H9 (cell line): ENCODE data around the gene AKAP12. TPM values are rescaled to one million over a fixed set of nuclear protein-coding genes. Genes with fewer than 3 reads are reported as not detected.

Source experiments
- DNase-seq: peaks from one replicate; pipeline ENCODE4 v3.0.0-alpha.2; 2017
- H2AFZ ChIP-seq: one replicate; pipeline ENCODE4 v1.6.1; 2013; ENCODE audit warnings: mild to moderate bottlenecking, low read length, control low read depth, moderate library complexity
- H2AK5ac ChIP-seq: 2 replicates; pipeline ENCODE4 v1.6.1; 2013; ENCODE audit warnings: low read length, control low read depth, mixed read lengths; ENCODE audit not compliant: insufficient read length
- H2BK120ac ChIP-seq: one replicate; pipeline ENCODE4 v1.6.1; 2013; ENCODE audit warnings: low read depth, mild to moderate bottlenecking, low read length, control low read depth, inconsistent platforms; ENCODE audit not compliant: poor library complexity, severe bottlenecking
- H2BK12ac ChIP-seq: 2 replicates; pipeline ENCODE4 v1.6.1; 2013; ENCODE audit warnings: low read length, control low read depth, mixed read lengths, low read depth; ENCODE audit not compliant: insufficient read length
- H2BK15ac ChIP-seq: 2 replicates; pipeline ENCODE4 v1.6.1; 2013; ENCODE audit warnings: low read depth, low read length, control low read depth
- H2BK20ac ChIP-seq: one replicate; pipeline ENCODE4 v1.6.1; 2013; ENCODE audit warnings: low read depth, mild to moderate bottlenecking, low read length, control low read depth, inconsistent platforms; ENCODE audit not compliant: poor library complexity, severe bottlenecking
- H2BK5ac ChIP-seq: 2 replicates; pipeline ENCODE4 v1.6.1; 2013; ENCODE audit warnings: low read length, control low read depth, mixed read lengths; ENCODE audit not compliant: insufficient read length
- H3K14ac ChIP-seq: 2 replicates; pipeline ENCODE4 v1.6.1; 2013; ENCODE audit warnings: low read length, control low read depth; ENCODE audit not compliant: insufficient read depth
- H3K18ac ChIP-seq: 2 replicates; pipeline ENCODE4 v1.6.1; 2013; ENCODE audit warnings: low read depth, mild to moderate bottlenecking, mixed read lengths, low read length, control low read depth; ENCODE audit not compliant: insufficient read length
- H3K23ac ChIP-seq: 2 replicates; pipeline ENCODE4 v1.6.1; 2013; ENCODE audit warnings: low read length, control low read depth, mixed read lengths, low read depth; ENCODE audit not compliant: insufficient read length
- H3K23me2 ChIP-seq: 2 replicates; pipeline ENCODE4 v1.6.1; 2013; ENCODE audit warnings: low read depth, mild to moderate bottlenecking, mixed read lengths, low read length, control low read depth; ENCODE audit not compliant: insufficient read length, poor library complexity, severe bottlenecking
- H3K27ac ChIP-seq: 2 replicates; pipeline ENCODE4 v1.5.1; 2013; ENCODE audit warnings: low read length, control low read depth, mixed read lengths, low read depth; ENCODE audit not compliant: insufficient read length
- H3K27me3 ChIP-seq: 2 replicates; pipeline ENCODE4 v1.6.1; 2013; ENCODE audit warnings: low read length, control low read depth, inconsistent platforms; ENCODE audit not compliant: insufficient read depth
- H3K4ac ChIP-seq: 2 replicates; pipeline ENCODE4 v1.6.1; 2013; ENCODE audit warnings: low read depth, mild to moderate bottlenecking, control low read depth, inconsistent platforms, low read length, moderate library complexity
- H3K4me1 ChIP-seq: 2 replicates; pipeline ENCODE4 v1.6.1; 2013; ENCODE audit warnings: low read length, control low read depth, inconsistent platforms; ENCODE audit not compliant: insufficient read depth
- H3K4me2 ChIP-seq: 2 replicates; pipeline ENCODE4 v1.6.1; 2013; ENCODE audit warnings: low read length, control low read depth, mixed read lengths; ENCODE audit not compliant: insufficient read length, insufficient read depth
- H3K56ac ChIP-seq: 2 replicates; pipeline ENCODE4 v1.6.1; 2013; ENCODE audit warnings: low read depth, mild to moderate bottlenecking, mixed read lengths, low read length, control low read depth; ENCODE audit not compliant: insufficient read length
- H3K79me1 ChIP-seq: 2 replicates; pipeline ENCODE4 v1.6.1; 2013; ENCODE audit warnings: low read depth, mild to moderate bottlenecking, moderate library complexity, low read length, control low read depth, inconsistent platforms; ENCODE audit not compliant: insufficient read depth, poor library complexity, severe bottlenecking
- H3K79me2 ChIP-seq: 2 replicates; pipeline ENCODE4 v1.6.1; 2013; ENCODE audit warnings: low read length, control low read depth, inconsistent platforms; ENCODE audit not compliant: insufficient read depth
- H3K9ac ChIP-seq: 2 replicates; pipeline ENCODE4 v1.6.1; 2013; ENCODE audit warnings: low read length, control low read depth, mixed read lengths; ENCODE audit not compliant: insufficient read length; ENCODE audit errors: extremely low read depth
- H3K9me3 ChIP-seq: one replicate; pipeline ENCODE4 v1.6.1; 2013; ENCODE audit warnings: low read depth, low read length, inconsistent platforms; ENCODE audit not compliant: control insufficient read depth
- H3T11ph ChIP-seq: one replicate; pipeline ENCODE4 v1.6.1; 2013; ENCODE audit warnings: mild to moderate bottlenecking, low read length, control low read depth, inconsistent platforms
- H4K20me1 ChIP-seq: one replicate; pipeline ENCODE4 v1.6.1; 2013; ENCODE audit not compliant: control insufficient read depth, insufficient read length, insufficient read depth
- H4K5ac ChIP-seq: 2 replicates; pipeline ENCODE4 v1.6.1; 2013; ENCODE audit warnings: low read depth, mild to moderate bottlenecking, mixed read lengths, low read length, control low read depth; ENCODE audit not compliant: insufficient read length
- H4K8ac ChIP-seq: replicated peaks from 2 replicates; pipeline ENCODE4 v1.6.1; 2013; ENCODE audit warnings: low read length, control low read depth, mixed read lengths, low read depth; ENCODE audit not compliant: insufficient read length
- H4K91ac ChIP-seq: 2 replicates; pipeline ENCODE4 v1.6.1; 2013; ENCODE audit warnings: low read depth, mild to moderate bottlenecking, moderate library complexity, mixed read lengths, low read length, control low read depth; ENCODE audit not compliant: insufficient read length
- H3K27ac Mint-ChIP-seq, 3 experiments: 2 replicates in 2 of 3; 3 replicates in 1 of 3; pipeline ENCODE4 v1.8.0; 2020 to 2021; ENCODE audit warnings: mixed read lengths in 3 of 3, mild to moderate bottlenecking in 1 of 3, moderate library complexity in 1 of 3
- H3K27me3 Mint-ChIP-seq: 2 replicates; pipeline ENCODE4 v1.8.0; 2021; ENCODE audit warnings: low read depth, mild to moderate bottlenecking, moderate library complexity, mixed read lengths
- H3K36me3 Mint-ChIP-seq, 3 experiments: 2 replicates in 2 of 3; 3 replicates in 1 of 3; pipeline ENCODE4 v1.8.0; 2020 to 2021; ENCODE audit warnings: low read depth in 3 of 3, mixed read lengths in 3 of 3; ENCODE audit not compliant: insufficient read depth in 1 of 3
- H3K4me1 Mint-ChIP-seq, 2 experiments: 2 replicates each; pipeline ENCODE4 v1.8.0; 2020; ENCODE audit warnings: mixed read lengths in 2 of 2
- H3K4me3 Mint-ChIP-seq, 2 experiments: 2 replicates in 1 of 2; 3 replicates in 1 of 2; pipeline ENCODE4 v1.8.0; 2020 to 2021; ENCODE audit warnings: mild to moderate bottlenecking in 2 of 2, mixed read lengths in 2 of 2, moderate library complexity in 1 of 2
- H3K9me3 Mint-ChIP-seq, 2 experiments: 2 replicates in 1 of 2; 3 replicates in 1 of 2; pipeline ENCODE4 v1.8.0; 2020; ENCODE audit warnings: mild to moderate bottlenecking in 2 of 2, mixed read lengths in 2 of 2, moderate library complexity in 1 of 2
- WGBS: extraction: QIAGEN DNeasy Blood & Tissue Kit; methylation state at CpG from one replicate; pipeline ENCODE4 v1.1.7; 2013; ENCODE audit warnings: missing lambda C conversion rate, low lambda C conversion rate, mixed read lengths; ENCODE audit not compliant: insufficient read length; ENCODE audit errors: extremely low coverage; 5-methylcytosine and 5-hydroxymethylcytosine counted together
- total RNA-seq: library from RNA; stranded (reverse); gene quantifications from 2 replicates; pipeline ENCODE4 v1.2.1, GENCODE V29; 2021
- TF ChIP-seq, protein P1 (sequence below): fragments of 200-600 bp; sonication (generic); conservative IDR thresholded peaks from 3 replicates; pipeline ENCODE4 v1.8.0; 2021; ENCODE audit warnings: antibody characterized with exemption, mild to moderate bottlenecking

AKAP12 gene
- total RNA-seq, 1 experiment from 2014 or later = 52.3 TPM

DNA sequence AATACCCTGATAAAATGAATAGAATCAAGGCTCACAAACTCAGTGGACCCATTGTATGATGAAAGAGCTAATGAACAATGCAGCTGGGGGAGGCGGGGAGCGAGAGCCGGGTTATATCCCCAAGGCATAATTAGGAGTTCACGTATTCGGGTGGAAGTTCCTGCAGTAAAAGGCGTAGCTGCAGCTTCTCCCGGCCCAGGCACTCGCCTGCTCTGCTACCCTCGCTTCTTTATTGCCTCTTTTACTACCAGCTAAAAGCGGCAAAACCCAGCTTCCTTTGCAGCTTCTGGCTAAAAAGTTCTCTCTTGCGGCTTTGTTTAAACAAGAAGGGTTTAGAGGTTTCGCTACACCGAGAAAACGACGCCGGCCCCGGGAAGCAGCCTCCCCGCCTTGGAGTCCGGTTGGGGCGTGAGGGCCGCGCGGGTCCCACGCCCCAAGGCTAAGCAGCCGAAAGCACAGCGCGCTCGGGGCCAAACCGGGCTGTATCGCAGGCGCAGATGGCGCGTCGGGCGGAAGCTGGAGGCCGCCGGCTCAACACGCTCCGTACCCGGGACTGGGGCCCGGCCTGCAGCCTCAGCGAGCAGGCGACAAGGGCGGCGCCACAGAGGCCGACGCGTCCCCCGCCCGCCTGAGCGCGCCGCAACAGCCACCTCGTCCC, 150.0 kb downstream of the AKAP12 start:
- Histone ChIP-seq H2BK15ac (no peak overlapping the region), H3K9me3 (no peaks in the 10 kb centered on the region), H2BK120ac (no peak overlapping the region), H3K18ac (peak overlapping the region; percentile 30), H3K14ac (peak overlapping the region; percentile 90), H3K79me1 (peaks cover 3% of the 10 kb centered on the region), H2AFZ (no peak overlapping the region), H3K79me2 (peaks cover 30% of the 10 kb centered on the region), H3K4me1 (peaks cover 2% of the 10 kb centered on the region), H3K27ac (peak overlapping the region; percentile 27), H2BK20ac (no peak overlapping the region), H3T11ph (no peak overlapping the region), H4K20me1 (no peaks in the 10 kb centered on the region), H3K56ac (no peak overlapping the region), H2BK5ac (no peak overlapping the region), H3K4me2 (peak overlapping the region; percentile 67), H3K9ac (peak overlapping the region; percentile 93), H3K23me2 (peaks cover 8% of the 10 kb centered on the region), H2BK12ac (no peak overlapping the region), H4K8ac (no peak overlapping the region), H3K4ac (no peak overlapping the region), H4K91ac (no peak overlapping the region), H3K23ac (no peak overlapping the region), H4K5ac (no peak overlapping the region), H3K27me3 (no peaks in the 10 kb centered on the region), H2AK5ac (no peak overlapping the region)
- TF ChIP-seq, protein P1, sequence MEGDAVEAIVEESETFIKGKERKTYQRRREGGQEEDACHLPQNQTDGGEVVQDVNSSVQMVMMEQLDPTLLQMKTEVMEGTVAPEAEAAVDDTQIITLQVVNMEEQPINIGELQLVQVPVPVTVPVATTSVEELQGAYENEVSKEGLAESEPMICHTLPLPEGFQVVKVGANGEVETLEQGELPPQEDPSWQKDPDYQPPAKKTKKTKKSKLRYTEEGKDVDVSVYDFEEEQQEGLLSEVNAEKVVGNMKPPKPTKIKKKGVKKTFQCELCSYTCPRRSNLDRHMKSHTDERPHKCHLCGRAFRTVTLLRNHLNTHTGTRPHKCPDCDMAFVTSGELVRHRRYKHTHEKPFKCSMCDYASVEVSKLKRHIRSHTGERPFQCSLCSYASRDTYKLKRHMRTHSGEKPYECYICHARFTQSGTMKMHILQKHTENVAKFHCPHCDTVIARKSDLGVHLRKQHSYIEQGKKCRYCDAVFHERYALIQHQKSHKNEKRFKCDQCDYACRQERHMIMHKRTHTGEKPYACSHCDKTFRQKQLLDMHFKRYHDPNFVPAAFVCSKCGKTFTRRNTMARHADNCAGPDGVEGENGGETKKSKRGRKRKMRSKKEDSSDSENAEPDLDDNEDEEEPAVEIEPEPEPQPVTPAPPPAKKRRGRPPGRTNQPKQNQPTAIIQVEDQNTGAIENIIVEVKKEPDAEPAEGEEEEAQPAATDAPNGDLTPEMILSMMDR = no peak
- Mint-ChIP-seq H3K36me3 (peaks cover 8 to 20% (median 9%) of the 10 kb centered on the region in 3 experiments; a peak in 6 of 7 replicates), H3K4me3 (peak overlapping the region; percentile 82 to 91), H3K27ac (peak overlapping the region; percentile 94 to 98 (median 96)), H3K4me1 (peaks cover 27 to 37% of the 10 kb centered on the region in 2 experiments), H3K27me3 (no peaks in the 10 kb centered on the region), H3K9me3 (no peaks in the 10 kb centered on the region)
- WGBS = no CpG with 5 or more reads among the region's 54 CpGs
- DNase-seq = peak; percentile 45
